OCI-M1 (cell line): ENCODE data around the gene ZNF700.
"Not testable (repeated sequence)": the region's sequence is repeated elsewhere in the genome, so short reads cannot be mapped to it uniquely, and the experiment has no call there.

Experiments
- DNase-seq: peaks from one replicate; lab custom pipeline; 2025; lab: John Stamatoyannopoulos, UW

Gene ZNF700

GRCh38 chr19:11989112-11989456 is 64.2 kb downstream of the ZNF700 start:
- no peak for DNase-seq

- not testable (repeated sequence) for DNase-seq
Measured at GRCh38 chr19:11991921-11992320, 67.0 kb downstream of the ZNF700 start.

GRCh38 chr19:11995174-11995573 is 70.3 kb downstream of the ZNF700 start:
- peak; percentile 35 for DNase-seq
